Stimulated activated CD4-positive, alpha-beta T cell treated with anti-CD3 and anti-CD28 coated beads, Interleukin-4, amount 100 ng/mL, for 48 hours (primary cell): ENCODE data around the gene CD2BP2.
"Not testable (repeated sequence)": the region's sequence is repeated elsewhere in the genome, so short reads cannot be mapped to it uniquely, and the experiment has no call there.

Source experiments
- DNase-seq, 2 donors: peaks; one replicate each; pipeline ENCODE4 v3.0.0-alpha.2; 2020; ENCODE audit warnings: low read depth in 2 of 2

Gene CD2BP2

DNA sequence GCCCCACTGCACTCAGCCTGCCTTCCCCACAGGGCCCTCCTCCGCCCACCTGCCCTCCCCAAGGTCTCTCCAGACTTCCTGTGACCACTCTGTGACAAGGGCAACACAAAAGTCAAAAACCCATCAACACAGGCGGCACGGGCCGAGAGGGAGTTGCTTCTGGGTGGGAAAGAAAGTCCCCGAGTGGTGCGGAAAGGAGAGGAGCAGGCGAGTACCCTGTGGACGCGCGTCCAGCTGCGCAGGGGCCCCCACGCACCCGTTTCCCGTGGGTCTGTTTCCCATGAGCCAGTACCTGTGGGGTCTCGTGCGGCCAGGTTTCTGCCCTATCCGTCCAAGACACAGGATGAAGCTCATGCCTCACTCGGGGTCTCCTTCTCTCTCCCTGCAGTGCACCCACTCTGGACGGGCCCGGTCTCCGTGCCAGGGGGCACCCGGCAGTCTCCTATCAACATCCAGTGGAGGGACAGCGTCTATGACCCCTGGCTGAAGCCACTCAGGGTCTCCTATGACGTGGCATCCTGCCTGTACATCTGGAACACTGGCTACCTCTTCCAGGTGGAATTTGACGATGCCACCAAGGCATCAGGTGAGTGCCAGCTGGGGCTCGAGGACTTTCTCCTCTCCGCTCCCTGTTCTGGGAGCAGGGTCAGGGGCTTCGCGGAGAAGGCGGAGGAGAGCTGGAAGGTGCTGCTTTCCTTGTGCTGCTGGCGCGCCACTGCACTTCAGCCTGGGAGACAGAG, 12.2 kb downstream of the CD2BP2 start:
- DNase-seq: no peak

DNA sequence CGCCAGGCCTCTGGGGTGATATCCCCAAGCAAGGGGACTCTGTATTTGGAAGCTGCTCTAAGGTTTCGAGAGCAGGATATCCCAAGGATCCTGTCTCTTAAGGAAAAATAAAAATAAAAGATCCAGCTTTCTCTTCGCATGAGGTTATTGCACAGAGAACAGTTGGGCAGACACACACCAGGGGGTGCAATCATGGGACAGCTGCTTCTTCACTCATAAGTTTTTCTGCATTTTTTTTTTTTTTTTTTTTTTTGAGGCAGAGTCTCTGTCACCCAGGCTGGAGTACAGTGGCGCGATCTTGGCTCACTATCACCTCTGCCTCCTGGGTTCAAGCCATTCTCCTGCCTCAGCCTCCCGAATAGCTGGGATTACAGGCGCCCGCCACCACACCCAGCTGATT, 13.1 kb downstream of the CD2BP2 start:
- not testable (repeated sequence) for DNase-seq

DNA sequence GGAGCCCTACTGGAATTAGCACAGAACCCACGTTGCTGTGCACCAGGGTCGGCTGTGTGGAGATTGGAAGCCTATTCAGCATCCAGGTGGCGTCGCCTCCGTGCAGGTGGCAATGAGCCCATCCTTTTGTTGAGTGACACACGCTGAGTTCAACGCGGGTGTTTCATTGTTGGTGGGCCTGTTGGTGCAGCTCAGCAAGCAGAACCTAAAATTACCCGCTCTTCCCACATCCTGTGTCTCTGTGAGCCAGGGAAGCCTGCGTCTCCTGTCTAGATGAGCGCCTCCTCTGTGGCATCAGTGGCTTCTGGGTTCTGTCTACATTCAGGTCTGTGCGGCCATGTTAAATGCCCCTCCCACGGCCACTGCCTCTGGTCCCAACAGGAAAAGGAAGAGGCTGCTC, 14.5 kb downstream of the CD2BP2 start:
- DNase-seq: no peak

DNA sequence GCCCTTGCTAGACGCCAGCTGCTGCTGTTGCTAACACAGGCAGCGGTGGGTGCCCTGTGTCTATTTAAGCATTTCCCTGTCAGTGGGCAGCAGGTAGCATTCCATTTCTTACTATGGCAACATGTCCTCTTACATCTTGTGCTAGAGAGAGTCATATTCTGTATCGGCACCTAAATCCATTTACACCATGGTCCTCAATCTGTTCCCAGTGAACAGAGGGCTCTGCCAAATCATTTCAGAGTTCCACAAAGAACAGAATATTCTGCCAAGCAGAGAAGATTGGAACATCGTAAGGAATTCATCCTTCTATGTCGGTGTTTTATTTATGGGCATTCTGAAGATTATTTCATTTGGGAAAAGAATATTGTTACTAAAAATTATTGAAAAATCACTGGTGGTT, 16.4 kb downstream of the CD2BP2 start:
- not testable (repeated sequence) for DNase-seq

DNA sequence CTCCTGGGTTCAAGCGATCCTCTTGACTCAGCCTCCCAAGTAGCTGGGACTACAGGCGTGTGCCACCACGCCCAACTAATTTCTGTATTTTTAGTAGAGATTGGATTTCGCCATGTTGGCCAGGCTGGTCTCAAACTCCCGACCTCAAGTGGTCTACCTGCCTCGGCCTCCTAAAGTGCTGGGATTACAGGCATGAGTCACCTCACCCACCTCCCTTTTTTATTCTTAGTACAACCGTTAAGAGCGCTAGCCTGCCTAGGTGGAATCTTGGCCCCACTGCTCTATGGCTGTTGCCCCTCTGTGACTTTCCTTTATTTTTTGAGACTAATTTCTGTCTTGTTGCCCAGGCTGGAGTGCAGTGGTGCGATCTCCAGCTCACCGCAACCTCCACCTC, 17.1 kb downstream of the CD2BP2 start:
- DNase-seq: not testable (repeated sequence)

DNA sequence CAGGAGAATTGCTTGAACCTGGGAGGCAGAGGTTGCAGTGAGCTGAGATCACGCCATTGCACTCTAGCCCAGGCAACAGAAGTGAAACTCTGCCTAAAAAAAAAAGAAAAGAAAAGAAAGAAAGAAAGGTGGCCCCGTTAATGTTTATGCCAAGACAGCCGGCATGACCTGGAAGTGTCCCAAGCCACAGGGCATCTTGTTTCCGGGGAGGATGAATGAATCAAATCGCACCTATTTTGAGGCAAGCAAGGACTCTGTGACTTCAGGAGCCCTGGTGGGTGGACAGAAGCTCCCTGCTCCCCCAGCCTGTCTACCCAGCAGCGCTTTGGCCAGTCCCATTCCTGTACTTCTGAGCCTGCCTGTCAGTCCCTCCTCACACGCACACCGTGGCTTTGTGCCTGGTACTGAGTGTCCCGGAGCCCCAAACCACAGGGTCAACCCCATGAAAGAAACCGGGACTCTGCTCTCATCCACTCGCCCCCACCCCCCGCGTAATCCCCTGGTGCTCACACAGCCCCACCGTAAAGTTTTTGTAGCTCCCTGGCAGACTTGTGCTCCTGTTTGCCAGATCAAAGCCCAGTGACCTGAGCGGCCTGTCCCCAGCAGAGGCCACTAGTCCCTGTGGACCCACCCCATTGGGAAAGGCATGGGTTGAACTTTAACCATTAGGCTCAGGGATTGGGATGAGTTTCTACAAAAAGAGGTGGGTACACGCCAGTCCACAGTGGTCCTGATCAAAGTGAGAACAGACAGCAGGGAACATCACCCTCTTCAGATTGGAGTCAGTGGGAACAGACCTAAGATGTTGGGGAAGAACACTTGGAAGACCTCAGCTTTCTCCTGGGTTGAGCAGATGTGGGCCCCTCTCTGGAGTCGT, 19.3 kb downstream of the CD2BP2 start:
- no peak for DNase-seq

DNA sequence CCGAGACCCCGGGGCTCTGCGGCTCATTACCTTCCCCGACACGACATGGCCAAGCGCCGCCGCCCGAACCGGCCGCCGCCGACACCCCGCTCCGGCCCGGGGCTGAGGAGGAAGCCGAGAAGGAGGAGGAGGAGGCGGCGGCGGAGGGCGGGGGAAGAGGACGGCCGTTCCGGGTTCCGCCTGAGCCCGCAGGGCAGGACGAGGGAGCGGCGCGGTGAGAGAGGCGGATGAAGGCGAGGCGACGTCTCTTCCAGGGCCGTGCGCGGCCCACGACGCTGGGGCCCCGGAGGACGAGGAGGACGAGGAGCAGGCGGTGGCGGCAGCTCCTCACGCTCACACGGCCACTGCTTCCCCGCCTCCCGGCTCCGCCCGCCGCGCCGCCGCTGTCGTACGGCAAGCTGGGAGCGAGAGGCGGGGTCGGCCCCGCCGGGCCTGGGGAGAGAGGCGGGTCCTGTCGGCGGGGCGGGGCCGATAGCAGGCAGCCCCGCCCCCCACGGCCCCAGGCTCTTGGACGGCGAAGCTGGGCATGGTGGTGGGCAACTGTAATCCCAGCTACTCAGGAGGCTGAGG, 20.0 kb downstream of the CD2BP2 start:
- DNase-seq: peak; percentile 72 to 80

DNA sequence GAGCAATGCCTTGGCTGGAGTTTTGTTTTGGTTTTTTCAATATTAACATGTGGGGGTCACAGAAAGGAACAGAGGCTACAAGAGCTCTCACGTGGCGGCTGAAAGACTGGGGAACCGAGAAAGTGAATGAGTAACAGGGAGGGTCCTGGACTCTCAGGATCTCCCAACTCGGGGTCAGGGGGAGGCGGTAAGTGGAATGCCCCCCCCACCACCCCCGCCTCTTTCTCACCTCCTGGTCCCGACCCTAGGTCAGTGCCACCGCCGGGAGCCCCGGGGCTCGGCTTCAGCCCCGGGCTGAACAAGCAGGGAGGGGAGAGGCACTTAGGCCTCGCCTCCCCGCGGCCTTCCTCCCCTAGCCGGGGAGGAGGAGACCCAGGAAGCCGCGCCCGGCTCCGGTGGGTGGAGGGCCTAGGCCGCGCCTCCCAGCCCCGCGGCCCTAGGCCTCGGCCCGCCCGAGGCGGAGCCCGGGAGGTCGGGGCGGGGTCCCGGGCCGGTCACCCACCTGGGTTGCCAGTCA, 20.6 kb downstream of the CD2BP2 start:
- peak; percentile 75 to 81 for DNase-seq

DNA sequence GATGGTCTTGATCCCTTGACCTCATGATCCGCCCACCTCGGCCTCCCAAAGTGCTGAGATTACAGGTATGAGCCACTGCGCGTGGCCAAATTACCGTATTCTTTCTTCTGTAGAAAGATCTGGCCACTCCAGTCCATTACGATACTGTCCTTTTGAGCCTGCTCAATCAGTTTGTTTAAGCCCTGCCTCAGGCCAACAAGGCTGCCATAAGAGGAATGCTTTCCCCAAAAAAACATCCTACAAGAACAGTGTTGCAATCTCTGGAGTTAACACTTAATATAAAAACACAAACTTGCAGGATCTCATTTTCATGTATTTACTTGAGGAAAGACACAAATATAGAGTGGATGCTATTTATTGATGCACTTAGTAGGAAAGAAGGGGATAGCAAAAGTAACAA, 30.9 kb downstream of the CD2BP2 start:
- DNase-seq: not testable (repeated sequence)

DNA sequence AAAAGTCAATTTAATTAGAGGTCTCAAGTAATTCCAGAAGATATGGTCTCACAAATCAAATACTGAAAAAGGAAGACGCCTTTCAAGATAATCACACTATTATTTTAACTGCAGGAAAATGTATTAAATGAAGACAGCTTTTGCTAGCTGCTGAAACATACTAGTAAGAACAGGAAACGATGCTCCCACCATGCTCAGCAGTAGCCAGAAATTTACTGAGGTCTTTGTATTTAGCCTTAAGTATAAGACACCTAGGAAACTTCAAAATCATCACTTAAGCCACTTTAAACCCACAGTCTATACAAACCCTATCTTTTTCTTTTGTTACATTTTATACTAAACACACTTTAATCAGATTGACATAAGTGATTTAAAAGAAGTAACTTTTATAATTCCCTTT, 36.5 kb downstream of the CD2BP2 start:
- not testable (repeated sequence) for DNase-seq

DNA sequence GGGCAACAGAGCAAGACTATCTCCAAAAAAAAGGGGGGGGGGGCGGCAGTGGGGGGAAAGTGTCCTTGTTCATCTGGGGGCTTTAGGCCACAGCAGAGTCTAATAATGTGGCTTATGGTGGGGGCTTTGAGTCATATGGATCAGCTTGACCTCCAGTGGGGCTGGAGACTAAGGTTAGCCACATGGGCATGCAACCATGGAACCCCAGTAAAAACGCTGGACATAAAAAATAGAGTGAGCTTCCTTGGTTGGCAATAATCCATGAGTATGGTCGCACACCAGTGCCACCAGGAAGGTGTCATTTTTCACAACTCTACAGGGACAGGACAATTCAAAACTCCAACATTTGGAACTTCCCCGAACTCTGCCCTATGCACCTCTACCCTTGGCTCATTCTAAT, 44.2 kb downstream of the CD2BP2 start:
- not testable (repeated sequence) for DNase-seq

DNA sequence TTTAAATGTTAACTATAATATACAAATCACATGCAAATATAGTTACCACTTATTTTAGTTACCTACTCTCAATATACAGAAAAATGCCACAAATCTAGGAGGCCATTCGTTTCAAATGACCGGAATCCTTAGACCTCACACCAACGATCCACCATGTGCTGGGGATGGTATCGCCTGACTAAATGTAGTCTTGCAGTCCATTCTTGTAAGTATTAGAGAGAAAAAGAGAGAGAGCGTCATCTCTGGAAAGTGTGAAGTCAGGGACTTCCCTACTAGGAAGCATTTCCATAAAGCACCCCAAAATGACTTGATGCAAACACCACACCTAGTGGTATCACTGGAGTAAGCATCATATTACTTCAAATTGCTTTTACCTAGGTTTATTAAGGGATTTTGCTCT, 45.9 kb downstream of the CD2BP2 start:
- not testable (repeated sequence) for DNase-seq
